HG02623 (cell line): ENCODE measurements around the gene MYB.

Experiments used
- ATAC-seq: cut with Tn5 transposase; IDR thresholded peaks from one replicate; pipeline ENCODE4 v1.9.1; 2021; ENCODE audit warnings: moderate library complexity; ENCODE audit not compliant: unreplicated experiment

MYB gene

GRCh38 chr6:135185483-135185882 lies 4.4 kb downstream of the MYB start:
- no peak for ATAC-seq

- no peak for ATAC-seq
Observed at GRCh38 chr6:135186255-135186654, 5.1 kb downstream of the MYB start.

- no peak for ATAC-seq
Observed at GRCh38 chr6:135187372-135187771, 6.3 kb downstream of the MYB start.

GRCh38 chr6:135188718-135189117 lies 7.6 kb downstream of the MYB start:
- no peak for ATAC-seq

GRCh38 chr6:135189344-135189743 lies 8.2 kb downstream of the MYB start:
- ATAC-seq, result no peak

GRCh38 chr6:135191508-135192255 lies 10.6 kb downstream of the MYB start:
- ATAC-seq, result no peak

- no peak for ATAC-seq
Observed at GRCh38 chr6:135192256-135193174, 11.4 kb downstream of the MYB start.

- ATAC-seq, result no peak
Observed at GRCh38 chr6:135193221-135193620, 12.1 kb downstream of the MYB start.

GRCh38 chr6:135195041-135195440 lies 13.9 kb downstream of the MYB start:
- no peak for ATAC-seq

- ATAC-seq, result no peak
Observed at GRCh38 chr6:135195522-135195921, 14.4 kb downstream of the MYB start.

- ATAC-seq, result no peak
Observed at GRCh38 chr6:135196739-135197510, 15.8 kb downstream of the MYB start.

GRCh38 chr6:135202836-135203235 lies 21.7 kb downstream of the MYB start:
- no peak for ATAC-seq

GRCh38 chr6:135204951-135205350 lies 23.8 kb downstream of the MYB start:
- ATAC-seq, result no peak

GRCh38 chr6:135209803-135210202 lies 28.7 kb downstream of the MYB start:
- ATAC-seq, result no peak

GRCh38 chr6:135210632-135211305 lies 29.7 kb downstream of the MYB start:
- ATAC-seq, result no peak

GRCh38 chr6:135211306-135211702 lies 30.2 kb downstream of the MYB start:
- no peak for ATAC-seq

GRCh38 chr6:135212020-135212806 lies 31.1 kb downstream of the MYB start:
- ATAC-seq, result no peak

- no peak for ATAC-seq
Observed at GRCh38 chr6:135212935-135213334, 31.8 kb downstream of the MYB start.

- ATAC-seq, result no peak
Observed at GRCh38 chr6:135213616-135214015, 32.5 kb downstream of the MYB start.

- no peak for ATAC-seq
Observed at GRCh38 chr6:135215160-135215559, 34.1 kb downstream of the MYB start.
